ENCODE results near the gene BRCA1. TPM values are rescaled to one million over a fixed set of nuclear protein-coding genes. Genes with fewer than 3 reads are reported as not detected.

The BRCA1 gene
- 10 to 100 TPM; 45.9 to 50.7 TPM for total RNA-seq

GRCh38 chr17:43125133-43125966 lies at the start of gene BRCA1:
Gene BRCA1 (minus strand): TSS chr17:43125364. CDS start chr17:43124096, 1,268 bp downstream.

GRCh38 chr17:43170766-43171585 lies 45.8 kb upstream of the BRCA1 start, which contains the start of gene NBR1:
Gene NBR1 (plus strand): TSS chr17:43171214. CDS start chr17:43175800, 4,586 bp downstream.

GRCh38 chr17:43024407-43025289 lies 100.5 kb downstream of the BRCA1 start, which contains the start of gene RND2:
Gene RND2 (plus strand): TSS chr17:43025231. CDS start chr17:43025348, 117 bp downstream.

GRCh38 chr17:43021741-43022512 lies 103.2 kb downstream of the BRCA1 start, which contains the start of gene VAT1:
Gene VAT1 (minus strand): TSS chr17:43022385. CDS start chr17:43022322, 63 bp downstream.

GRCh38 chr17:43006639-43007551 lies 118.3 kb downstream of the BRCA1 start, which contains the start of gene IFI35:
Gene IFI35 (plus strand): TSS chr17:43006784. CDS start chr17:43006948, 164 bp downstream.

GRCh38 chr17:42997984-42998938 lies 126.9 kb downstream of the BRCA1 start, which contains the start of gene RPL27:
Gene RPL27 (plus strand): TSS chr17:42998419. CDS start chr17:42998751, 332 bp downstream.

Other genes starting within 250 kb of the BRCA1 start
- gene G6PC1, start 224.6 kb downstream of the BRCA1 start, total RNA-seq, result not detected
- gene AARSD1, start 160.9 kb downstream of the BRCA1 start, total RNA-seq, result 10 to 100 TPM; 32.5 to 37.3 TPM
- gene PTGES3L, start 145.3 kb downstream of the BRCA1 start, total RNA-seq, result under 1 TPM; 0.26 to 0.38 TPM
- gene RUNDC1, start 144.8 kb downstream of the BRCA1 start, total RNA-seq, result 10 to 100 TPM; 15.6 to 15.7 TPM
- 1,000 to 10,000 TPM; 1,393 to 1,409 TPM for gene RPL27, start 126.9 kb downstream of the BRCA1 start, total RNA-seq
- 10 to 100 TPM; 61.5 to 67.3 TPM for gene IFI35, start 118.6 kb downstream of the BRCA1 start, total RNA-seq
- 10 to 100 TPM; 18.0 to 19.8 TPM for gene VAT1, start 103.0 kb downstream of the BRCA1 start, total RNA-seq
- gene RND2, start 100.1 kb downstream of the BRCA1 start, total RNA-seq, result not detected
- 10 to 100 TPM; 58.7 to 59.5 TPM for gene NBR1, start 45.9 kb upstream of the BRCA1 start, total RNA-seq
- 10 to 100 TPM; 15.1 to 15.6 TPM for gene TMEM106A, start 86.5 kb upstream of the BRCA1 start, total RNA-seq
- not detected for gene CCDC200, start 103.3 kb upstream of the BRCA1 start, total RNA-seq
- gene RNU2-1, start 108.6 kb upstream of the BRCA1 start, total RNA-seq, result 1,000 to 10,000 TPM; 4,966 to 7,703 TPM